ENCODE results near the gene ESYT2.

ESYT2 gene

GRCh38 chr7:158834878-158835784, 5.8 kb upstream of the ESYT2 start:
- Histone ChIP-seq H3K9me3 (ENCODE audit: control insufficient read depth, insufficient read depth, low read length) (no peaks in the 10 kb centered on the region), H3K27me3 (ENCODE audit: control insufficient read depth, insufficient read depth, low read length) (0 out of 2 replicates have a peak, but pooled peaks cover 2% of the 10 kb centered on the region), H3K4me3 (ENCODE audit: low read depth, low read length) (no peak overlapping the region), H3K9ac (ENCODE audit: low read depth, low read length) (no peak overlapping the region), H3K27ac (ENCODE audit: low read depth, low read length) (no peak overlapping the region), H3K4me1 (ENCODE audit: control insufficient read depth, insufficient read depth, low read length) (peaks cover 12% of the 10 kb centered on the region), H3K36me3 (ENCODE audit: control insufficient read depth, insufficient read depth, low read length) (no peaks in the 10 kb centered on the region)

- no peak overlapping the region for H3K27ac ChIP-seq (ENCODE audit: low read depth, low read length)
- H3K27me3 ChIP-seq (ENCODE audit: control insufficient read depth, insufficient read depth, low read length): 0 out of 2 replicates have a peak, but pooled peaks cover 2% of the 10 kb centered on the region
- no peak overlapping the region for H3K4me3 ChIP-seq (ENCODE audit: low read depth, low read length)
- peaks cover 6% of the 10 kb centered on the region for H3K4me1 ChIP-seq (ENCODE audit: control insufficient read depth, insufficient read depth, low read length)
- no peaks in the 10 kb centered on the region for H3K9me3 ChIP-seq (ENCODE audit: control insufficient read depth, insufficient read depth, low read length)
- no peaks in the 10 kb centered on the region for H3K36me3 ChIP-seq (ENCODE audit: control insufficient read depth, insufficient read depth, low read length)
- no peak overlapping the region for H3K9ac ChIP-seq (ENCODE audit: low read depth, low read length)
These were observed 3.7 kb upstream of the ESYT2 start for GRCh38 chr7:158832994-158833393.

GRCh38 chr7:158831738-158832091, 2.4 kb upstream of the ESYT2 start:
- Histone ChIP-seq H3K9ac (ENCODE audit: low read depth, low read length) (no peak overlapping the region), H3K4me1 (ENCODE audit: control insufficient read depth, insufficient read depth, low read length) (peaks cover 15% of the 10 kb centered on the region), H3K9me3 (ENCODE audit: control insufficient read depth, insufficient read depth, low read length) (no peaks in the 10 kb centered on the region)

GRCh38 chr7:158830211-158830723, 958 bp upstream of the ESYT2 start:
- Histone ChIP-seq H3K27me3 (ENCODE audit: control insufficient read depth, insufficient read depth, low read length) (peaks cover 5% of the 10 kb centered on the region; the same call in 1 of the 2 replicates), H3K4me1 (ENCODE audit: control insufficient read depth, insufficient read depth, low read length) (peaks cover 15% of the 10 kb centered on the region), H3K4me3 (ENCODE audit: low read depth, low read length) (peak overlapping the region; percentile 97), H3K36me3 (ENCODE audit: control insufficient read depth, insufficient read depth, low read length) (no peaks in the 10 kb centered on the region), H3K9me3 (ENCODE audit: control insufficient read depth, insufficient read depth, low read length) (no peaks in the 10 kb centered on the region), H3K27ac (ENCODE audit: low read depth, low read length) (peak overlapping the region; percentile 91), H3K9ac (ENCODE audit: low read depth, low read length) (peak overlapping the region; percentile 79)

More at GRCh38 chr7:158831738-158832091, 2.4 kb upstream of the ESYT2 start:
- Histone ChIP-seq H3K4me3 (ENCODE audit: low read depth, low read length) (no peak overlapping the region), H3K27ac (ENCODE audit: low read depth, low read length) (no peak overlapping the region), H3K36me3 (ENCODE audit: control insufficient read depth, insufficient read depth, low read length) (no peaks in the 10 kb centered on the region), H3K27me3 (ENCODE audit: control insufficient read depth, insufficient read depth, low read length) (peaks cover 5% of the 10 kb centered on the region; the same call in 1 of the 2 replicates)

- H3K4me3 ChIP-seq (ENCODE audit: low read depth, low read length): peak overlapping the region; percentile 97
- peaks cover 15% of the 10 kb centered on the region for H3K4me1 ChIP-seq (ENCODE audit: control insufficient read depth, insufficient read depth, low read length)
- H3K9me3 ChIP-seq (ENCODE audit: control insufficient read depth, insufficient read depth, low read length): no peaks in the 10 kb centered on the region
- peaks cover 5% of the 10 kb centered on the region; the same call in 1 of the 2 replicates for H3K27me3 ChIP-seq (ENCODE audit: control insufficient read depth, insufficient read depth, low read length)
- no peaks in the 10 kb centered on the region for H3K36me3 ChIP-seq (ENCODE audit: control insufficient read depth, insufficient read depth, low read length)
- peak overlapping the region; percentile 75 for H3K27ac ChIP-seq (ENCODE audit: low read depth, low read length)
- H3K9ac ChIP-seq (ENCODE audit: low read depth, low read length): peak overlapping the region; percentile 41; the same call in 1 of the 2 replicates
These were observed 328 bp downstream of the ESYT2 start for GRCh38 chr7:158829021-158829341.

GRCh38 chr7:158828133-158829020, 932 bp downstream of the ESYT2 start:
- H3K9me3 ChIP-seq (ENCODE audit: control insufficient read depth, insufficient read depth, low read length): no peaks in the 10 kb centered on the region
- peaks cover 5% of the 10 kb centered on the region; the same call in 1 of the 2 replicates for H3K27me3 ChIP-seq (ENCODE audit: control insufficient read depth, insufficient read depth, low read length)
- peaks cover 15% of the 10 kb centered on the region for H3K4me1 ChIP-seq (ENCODE audit: control insufficient read depth, insufficient read depth, low read length)
- H3K27ac ChIP-seq (ENCODE audit: low read depth, low read length): peak overlapping the region; percentile 75
- H3K4me3 ChIP-seq (ENCODE audit: low read depth, low read length): peak overlapping the region; percentile 97
- H3K36me3 ChIP-seq (ENCODE audit: control insufficient read depth, insufficient read depth, low read length): no peaks in the 10 kb centered on the region
- H3K9ac ChIP-seq (ENCODE audit: low read depth, low read length): no peak overlapping the region; the same call in 1 of the 2 replicates

GRCh38 chr7:158827411-158828132, 1.7 kb downstream of the ESYT2 start:
- Histone ChIP-seq H3K9me3 (ENCODE audit: control insufficient read depth, insufficient read depth, low read length) (no peaks in the 10 kb centered on the region), H3K27ac (ENCODE audit: low read depth, low read length) (no peak overlapping the region), H3K27me3 (ENCODE audit: control insufficient read depth, insufficient read depth, low read length) (peaks cover 5% of the 10 kb centered on the region; the same call in 1 of the 2 replicates), H3K4me1 (ENCODE audit: control insufficient read depth, insufficient read depth, low read length) (peaks cover 15% of the 10 kb centered on the region), H3K4me3 (ENCODE audit: low read depth, low read length) (peak overlapping the region; percentile 97), H3K9ac (ENCODE audit: low read depth, low read length) (no peak overlapping the region), H3K36me3 (ENCODE audit: control insufficient read depth, insufficient read depth, low read length) (no peaks in the 10 kb centered on the region)

GRCh38 chr7:158825628-158826289, 3.5 kb downstream of the ESYT2 start:
- Histone ChIP-seq H3K27ac (ENCODE audit: low read depth, low read length) (no peak overlapping the region), H3K36me3 (ENCODE audit: control insufficient read depth, insufficient read depth, low read length) (no peaks in the 10 kb centered on the region), H3K9me3 (ENCODE audit: control insufficient read depth, insufficient read depth, low read length) (no peaks in the 10 kb centered on the region), H3K4me1 (ENCODE audit: control insufficient read depth, insufficient read depth, low read length) (peaks cover 16% of the 10 kb centered on the region), H3K9ac (ENCODE audit: low read depth, low read length) (no peak overlapping the region), H3K4me3 (ENCODE audit: low read depth, low read length) (no peak overlapping the region), H3K27me3 (ENCODE audit: control insufficient read depth, insufficient read depth, low read length) (peaks cover 4% of the 10 kb centered on the region; the same call in 1 of the 2 replicates)

- H3K36me3 ChIP-seq (ENCODE audit: control insufficient read depth, insufficient read depth, low read length): no peaks in the 10 kb centered on the region
- H3K9ac ChIP-seq (ENCODE audit: low read depth, low read length): no peak overlapping the region
- H3K27me3 ChIP-seq (ENCODE audit: control insufficient read depth, insufficient read depth, low read length): peaks cover 3% of the 10 kb centered on the region; the same call in 1 of the 2 replicates
- peaks cover 22% of the 10 kb centered on the region for H3K4me1 ChIP-seq (ENCODE audit: control insufficient read depth, insufficient read depth, low read length)
- no peaks in the 10 kb centered on the region for H3K9me3 ChIP-seq (ENCODE audit: control insufficient read depth, insufficient read depth, low read length)
- no peak overlapping the region for H3K4me3 ChIP-seq (ENCODE audit: low read depth, low read length)
- H3K27ac ChIP-seq (ENCODE audit: low read depth, low read length): no peak overlapping the region
These were observed 5.3 kb downstream of the ESYT2 start for GRCh38 chr7:158824028-158824427.
